NOMO-1 treated with DMSO at 0.1 percent for 48 hours (cell line): Measurements from ENCODE around the gene PPFIBP2.

Experiments
- DNase-seq: peaks from one replicate; lab custom pipeline; 2025; ENCODE audit not compliant: unreplicated experiment; lab: John Stamatoyannopoulos, UW

Gene PPFIBP2

GRCh38 chr11:7513234-7514098 lies at the start of gene PPFIBP2:
PPFIBP2 (plus strand) TSS chr11:7513999; CDS start chr11:7549476, 35,477 bp downstream.
- DNase-seq = peak; percentile 75

- no peak for DNase-seq
Measured at GRCh38 chr11:7467652-7468051, 46.1 kb upstream of the PPFIBP2 start.

- no peak for DNase-seq
Measured at GRCh38 chr11:7469351-7469865, 44.4 kb upstream of the PPFIBP2 start.

- no peak for DNase-seq
Measured at GRCh38 chr11:7471071-7471470, 42.7 kb upstream of the PPFIBP2 start.

- no peak for DNase-seq
Measured at GRCh38 chr11:7473717-7474116, 40.1 kb upstream of the PPFIBP2 start.

- DNase-seq = no peak
Measured at GRCh38 chr11:7480113-7480512, 33.7 kb upstream of the PPFIBP2 start.

- no peak for DNase-seq
Measured at GRCh38 chr11:7484131-7484530, 29.7 kb upstream of the PPFIBP2 start.

GRCh38 chr11:7484645-7485044 lies 29.2 kb upstream of the PPFIBP2 start:
- no peak for DNase-seq

- no peak for DNase-seq
Measured at GRCh38 chr11:7485186-7486097, 28.4 kb upstream of the PPFIBP2 start, which contains the start of gene OLFML1. OLFML1 (plus strand) TSS chr11:7485506; CDS start chr11:7485876, 370 bp downstream.

- no peak for DNase-seq
Measured at GRCh38 chr11:7486098-7486780, 27.6 kb upstream of the PPFIBP2 start.

GRCh38 chr11:7486781-7487140 lies 27.0 kb upstream of the PPFIBP2 start:
- DNase-seq = no peak

GRCh38 chr11:7487360-7487759 lies 26.4 kb upstream of the PPFIBP2 start:
- no peak for DNase-seq

GRCh38 chr11:7488681-7489080 lies 25.1 kb upstream of the PPFIBP2 start:
- DNase-seq = no peak

- peak; percentile 16 for DNase-seq
Measured at GRCh38 chr11:7489376-7489775, 24.4 kb upstream of the PPFIBP2 start.

GRCh38 chr11:7490054-7490453 lies 23.7 kb upstream of the PPFIBP2 start:
- DNase-seq = no peak

GRCh38 chr11:7490535-7490934 lies 23.3 kb upstream of the PPFIBP2 start:
- no peak for DNase-seq

GRCh38 chr11:7492253-7492652 lies 21.5 kb upstream of the PPFIBP2 start:
- no peak for DNase-seq

- DNase-seq = no peak
Measured at GRCh38 chr11:7493670-7494069, 20.1 kb upstream of the PPFIBP2 start.

GRCh38 chr11:7494086-7494745 lies 19.6 kb upstream of the PPFIBP2 start:
- peak; percentile 2 for DNase-seq

- peak; percentile 90 for DNase-seq
Measured at GRCh38 chr11:7495882-7496551, 17.8 kb upstream of the PPFIBP2 start.
